ENCODE data around the gene SHISA5.

- TF ChIP-seq EZH2 (IDR thresholded peaks at IDR 0.05) (no peak), POLR2AphosphoS5 (IDR thresholded peaks at IDR 0.05; ENCODE audit: borderline replicate concordance, low read depth, low read length) (no peak)
These were observed 40.2 kb upstream of the SHISA5 start for GRCh38 chr3:48544141-48544540.

Data from SK-N-MC (cell line).